Measurements from ENCODE around the gene ZNF740. TPM values are rescaled to one million over a fixed set of nuclear protein-coding genes. Genes with fewer than 3 reads are reported as not detected.

The ZNF740 gene
- total and polyA plus RNA-seq, 7 donors, result 3.3 to 22.8 (median 15.7) TPM

DNA sequence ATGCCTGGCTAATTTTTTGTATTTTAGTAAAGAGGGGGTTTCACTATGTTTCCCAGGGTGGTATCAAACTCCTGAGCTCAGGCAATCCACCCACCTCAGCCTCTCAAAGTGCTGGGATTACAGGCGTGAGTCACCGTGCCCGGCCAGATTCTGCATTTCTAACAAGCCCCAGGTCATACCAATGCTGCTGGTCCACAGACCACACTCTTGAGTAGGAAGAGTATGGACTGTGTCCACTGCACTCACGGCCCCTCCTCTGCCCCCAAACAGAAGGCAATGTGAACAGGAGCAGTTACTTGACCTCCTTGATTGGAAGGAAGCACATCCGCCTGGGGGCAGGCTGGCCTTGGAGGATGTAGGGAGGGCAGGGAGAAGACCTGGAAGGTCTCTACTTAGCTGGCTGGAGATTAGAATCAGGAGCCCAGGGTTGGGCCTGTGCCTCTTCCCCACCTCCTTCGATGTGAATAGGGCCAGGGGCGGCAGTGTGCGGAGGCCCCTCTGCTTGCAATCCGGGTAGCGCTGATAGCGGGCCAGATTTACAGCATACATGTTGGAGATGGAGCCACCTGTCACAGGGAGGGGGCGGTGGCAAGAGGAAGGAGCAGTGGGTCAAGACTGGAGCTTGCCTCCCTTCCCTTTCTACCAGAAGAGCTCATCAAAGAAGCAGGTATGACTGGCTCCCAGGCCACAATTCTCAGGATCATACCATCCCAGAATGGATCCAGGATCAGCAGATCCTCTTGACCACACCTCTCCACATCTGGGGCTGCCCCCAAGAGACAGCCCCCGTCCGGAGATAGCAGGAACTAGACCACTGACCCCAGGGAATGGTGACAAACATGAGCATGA lies 9.4 kb upstream of the ZNF740 start:
- Histone ChIP-seq H3K27ac (no peak overlapping the region), H3K4me3 (no peak overlapping the region), H3K4me1 (no peaks in the 10 kb centered on the region), H3K27me3 (ENCODE audit: insufficient read depth in 3 of 3, low read length in 2 of 3) (no peaks in the 10 kb centered on the region), H3K9me3 (no peaks in the 10 kb centered on the region), H3K36me3 (ENCODE audit: insufficient read depth in 1 of 2, low read depth in 1 of 2) (peaks cover 3 to 63% of the 10 kb centered on the region in 2 donors)
- DNase-seq (no peak), ATAC-seq (no peak)
- TF ChIP-seq, protein P1, sequence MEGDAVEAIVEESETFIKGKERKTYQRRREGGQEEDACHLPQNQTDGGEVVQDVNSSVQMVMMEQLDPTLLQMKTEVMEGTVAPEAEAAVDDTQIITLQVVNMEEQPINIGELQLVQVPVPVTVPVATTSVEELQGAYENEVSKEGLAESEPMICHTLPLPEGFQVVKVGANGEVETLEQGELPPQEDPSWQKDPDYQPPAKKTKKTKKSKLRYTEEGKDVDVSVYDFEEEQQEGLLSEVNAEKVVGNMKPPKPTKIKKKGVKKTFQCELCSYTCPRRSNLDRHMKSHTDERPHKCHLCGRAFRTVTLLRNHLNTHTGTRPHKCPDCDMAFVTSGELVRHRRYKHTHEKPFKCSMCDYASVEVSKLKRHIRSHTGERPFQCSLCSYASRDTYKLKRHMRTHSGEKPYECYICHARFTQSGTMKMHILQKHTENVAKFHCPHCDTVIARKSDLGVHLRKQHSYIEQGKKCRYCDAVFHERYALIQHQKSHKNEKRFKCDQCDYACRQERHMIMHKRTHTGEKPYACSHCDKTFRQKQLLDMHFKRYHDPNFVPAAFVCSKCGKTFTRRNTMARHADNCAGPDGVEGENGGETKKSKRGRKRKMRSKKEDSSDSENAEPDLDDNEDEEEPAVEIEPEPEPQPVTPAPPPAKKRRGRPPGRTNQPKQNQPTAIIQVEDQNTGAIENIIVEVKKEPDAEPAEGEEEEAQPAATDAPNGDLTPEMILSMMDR (IDR thresholded peaks at IDR 0.05), result no peak
- intact Hi-C loops (cut with DNase I), result no loop called here
- WGBS, 3 donors, result 82 to 85% (median 83%) methylated on average over 14 of the region's 14 CpGs

DNA sequence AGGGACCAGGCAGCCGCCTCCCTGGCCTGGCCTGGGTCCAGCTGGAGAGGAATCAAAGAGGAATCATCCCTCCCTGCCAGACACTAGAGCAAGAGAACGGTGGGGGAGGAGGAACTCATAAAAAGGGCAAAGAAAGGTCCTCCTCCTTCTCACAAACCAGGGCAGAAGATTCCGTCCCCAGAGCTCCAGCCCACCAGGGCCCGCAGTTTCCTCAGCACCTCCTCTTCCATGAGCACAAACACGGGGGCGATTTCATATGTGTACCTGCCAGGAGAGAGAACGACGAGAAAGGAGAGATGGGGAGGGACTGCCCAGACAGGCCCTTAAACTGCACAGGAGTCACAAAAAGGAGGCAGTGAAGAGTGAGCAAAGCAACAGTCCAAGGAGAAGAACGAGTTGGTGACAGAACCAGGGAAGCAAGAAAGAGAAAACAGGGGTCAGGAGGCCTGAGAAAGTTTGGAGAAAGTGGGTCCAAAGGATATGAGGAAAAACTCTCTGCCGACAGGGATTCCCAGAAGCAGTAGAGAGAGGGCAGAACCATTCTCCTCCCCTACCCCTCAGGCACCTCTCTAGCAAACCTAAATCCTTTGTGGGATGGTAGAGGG lies 8.7 kb upstream of the ZNF740 start:
- DNase-seq (no peak), ATAC-seq (no peak)
- no peaks in the 10 kb centered on the region for H3K27me3 ChIP-seq (ENCODE audit: insufficient read depth in 3 of 3, low read length in 2 of 3)
- H3K36me3 ChIP-seq (ENCODE audit: insufficient read depth in 1 of 2, low read depth in 1 of 2), result peaks cover 3 to 56% of the 10 kb centered on the region in 2 donors
- H3K9me3 ChIP-seq, result no peaks in the 10 kb centered on the region
- no peak overlapping the region for H3K4me3 ChIP-seq
- H3K27ac ChIP-seq, result no peak overlapping the region
- intact Hi-C loops (cut with DNase I), result no loop called here
- TF ChIP-seq, protein P1 (IDR thresholded peaks at IDR 0.05), result no peak
- WGBS, 3 donors, result 57 to 61% (median 58%) methylated on average over 10 of the region's 10 CpGs
- H3K4me1 ChIP-seq, result no peaks in the 10 kb centered on the region

- intact Hi-C loops (cut with DNase I), result no loop called here
- no peaks in the 10 kb centered on the region for H3K4me1 ChIP-seq
- no peak for ATAC-seq
These were observed 8.2 kb upstream of the ZNF740 start for GRCh38 chr12:53172352-53172751.

DNA sequence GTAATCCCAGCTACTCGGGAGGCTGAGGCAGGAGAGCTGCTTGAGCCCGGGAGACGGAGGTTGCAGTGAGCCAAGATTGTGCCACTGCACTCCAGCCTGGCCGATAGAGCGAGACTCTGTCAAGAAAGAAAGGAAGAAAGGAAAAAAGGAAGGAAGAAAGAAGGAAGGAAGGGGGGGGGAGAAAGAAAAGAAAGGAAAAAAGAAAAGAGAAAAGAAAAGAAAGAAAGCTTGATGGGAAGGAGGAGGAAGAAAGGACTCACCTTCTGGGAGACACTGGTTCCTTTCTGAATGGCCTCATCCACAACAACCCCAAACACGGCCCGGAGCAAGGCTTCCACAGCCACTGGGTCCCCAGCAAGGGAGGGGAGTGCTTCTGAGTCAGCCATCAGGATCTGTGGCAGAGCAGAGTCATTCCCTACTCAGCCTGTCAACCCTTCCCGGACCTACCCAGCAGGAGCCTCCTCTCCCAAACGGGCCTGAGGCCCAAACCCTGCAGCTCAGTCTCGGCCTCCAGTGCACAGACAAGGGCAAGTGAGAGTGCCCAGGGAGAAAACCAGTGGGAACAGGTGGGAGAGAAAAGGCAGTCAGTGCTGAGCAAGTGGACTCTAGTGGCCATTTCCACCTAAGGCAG lies 7.3 kb upstream of the ZNF740 start:
- H3K4me1 ChIP-seq, result no peaks in the 10 kb centered on the region
- no peaks in the 10 kb centered on the region for H3K27me3 ChIP-seq (ENCODE audit: insufficient read depth in 3 of 3, low read length in 2 of 3)
- DNase-seq (no peak), ATAC-seq (no peak)
- 87 to 91% (median 89%) methylated on average over 10 of the region's 10 CpGs for WGBS, 3 donors
- intact Hi-C loops (cut with DNase I), result no loop called here
- peaks cover 0 to 44% of the 10 kb centered on the region in 2 donors for H3K36me3 ChIP-seq (ENCODE audit: insufficient read depth in 1 of 2, low read depth in 1 of 2)
- no peak overlapping the region for H3K27ac ChIP-seq
- H3K4me3 ChIP-seq, result no peak overlapping the region
- H3K9me3 ChIP-seq, result no peaks in the 10 kb centered on the region
- TF ChIP-seq, protein P1 (IDR thresholded peaks at IDR 0.05), result no peak

More at GRCh38 chr12:53172352-53172751, 8.2 kb upstream of the ZNF740 start:
- H3K36me3 ChIP-seq (ENCODE audit: insufficient read depth in 1 of 2, low read depth in 1 of 2), result peaks cover 0 to 50% of the 10 kb centered on the region in 2 donors
- WGBS, 3 donors, result 83 to 94% (median 89%) methylated on average over 11 of the region's 11 CpGs
- TF ChIP-seq, protein P1 (IDR thresholded peaks at IDR 0.05), result no peak
- no peaks in the 10 kb centered on the region for H3K9me3 ChIP-seq
- no peak for DNase-seq
- no peak overlapping the region for H3K27ac ChIP-seq
- no peak overlapping the region for H3K4me3 ChIP-seq
- no peaks in the 10 kb centered on the region for H3K27me3 ChIP-seq (ENCODE audit: insufficient read depth in 3 of 3, low read length in 2 of 3)
